ENCODE measurements around the gene FBLN2. TPM values are rescaled to one million over a fixed set of nuclear protein-coding genes. Genes with fewer than 3 reads are reported as not detected.

Gene FBLN2
- total and polyA plus RNA-seq, 2 donors, result 12.2 to 15.3 TPM

- Histone ChIP-seq H3K27me3 (ENCODE audit: control insufficient read depth in 2 of 2, insufficient read depth in 1 of 2, low read length in 1 of 2) (no peaks in the 10 kb centered on the region), H3K27ac (ENCODE audit: low read depth in 1 of 2, low read length in 1 of 2) (no peak overlapping the region), H3K9me3 (ENCODE audit: control insufficient read depth in 2 of 2, insufficient read depth in 1 of 2, low read length in 1 of 2) (no peaks in the 10 kb centered on the region), H3K36me3 (ENCODE audit: control insufficient read depth in 2 of 2, insufficient read depth in 2 of 2, low read length in 1 of 2) (no peaks in the 10 kb centered on the region), H3K4me1 (ENCODE audit: control insufficient read depth in 2 of 2, insufficient read depth in 2 of 2, low read length in 2 of 2) (peaks cover 0 to 8% of the 10 kb centered on the region in 2 donors), H3K4me3 (ENCODE audit: low read length in 2 of 2) (no peak overlapping the region)
- DNase-seq (ENCODE audit: low read depth in 6 of 9, low spot score in 9 of 9), result no peak
- WGBS, result 97% methylated on average over 8 of the region's 8 CpGs
Observed at GRCh38 chr3:13509816-13510192, 39.1 kb upstream of the FBLN2 start.

- H3K36me3 ChIP-seq (ENCODE audit: control insufficient read depth in 2 of 2, insufficient read depth in 2 of 2, low read length in 1 of 2), result no peaks in the 10 kb centered on the region
- H3K9me3 ChIP-seq (ENCODE audit: control insufficient read depth in 2 of 2, insufficient read depth in 1 of 2, low read length in 1 of 2), result no peaks in the 10 kb centered on the region
- no peak overlapping the region for H3K27ac ChIP-seq (ENCODE audit: low read depth in 1 of 2, low read length in 1 of 2)
- no peak overlapping the region for H3K4me3 ChIP-seq (ENCODE audit: low read length in 2 of 2)
- 97% methylated on average over 7 of the region's 7 CpGs for WGBS
- H3K27me3 ChIP-seq (ENCODE audit: control insufficient read depth in 2 of 2, insufficient read depth in 1 of 2, low read length in 1 of 2), result no peaks in the 10 kb centered on the region
- no peak for DNase-seq (ENCODE audit: low read depth in 6 of 9, low spot score in 9 of 9)
- H3K4me1 ChIP-seq (ENCODE audit: control insufficient read depth in 2 of 2, insufficient read depth in 2 of 2, low read length in 2 of 2), result peaks cover 0 to 7% of the 10 kb centered on the region in 2 donors
Observed at GRCh38 chr3:13512451-13512850, 36.5 kb upstream of the FBLN2 start.

GRCh38 chr3:13513051-13513912 is 35.6 kb upstream of the FBLN2 start:
- Histone ChIP-seq H3K9me3 (ENCODE audit: control insufficient read depth in 2 of 2, insufficient read depth in 1 of 2, low read length in 1 of 2) (no peaks in the 10 kb centered on the region), H3K4me3 (ENCODE audit: low read length in 2 of 2) (no peak overlapping the region), H3K36me3 (ENCODE audit: control insufficient read depth in 2 of 2, insufficient read depth in 2 of 2, low read length in 1 of 2) (no peaks in the 10 kb centered on the region), H3K4me1 (ENCODE audit: control insufficient read depth in 2 of 2, insufficient read depth in 2 of 2, low read length in 2 of 2) (no peaks in the 10 kb centered on the region), H3K27ac (ENCODE audit: low read depth in 1 of 2, low read length in 1 of 2) (no peak overlapping the region), H3K27me3 (ENCODE audit: control insufficient read depth in 2 of 2, insufficient read depth in 1 of 2, low read length in 1 of 2) (no peaks in the 10 kb centered on the region)
- no peak for DNase-seq (ENCODE audit: low read depth in 6 of 9, low spot score in 9 of 9)
- 91% methylated on average over 20 of the region's 20 CpGs for WGBS

GRCh38 chr3:13513913-13514517 is 34.9 kb upstream of the FBLN2 start:
- 91% methylated on average over 10 of the region's 10 CpGs for WGBS
- H3K4me1 ChIP-seq (ENCODE audit: control insufficient read depth in 2 of 2, insufficient read depth in 2 of 2, low read length in 2 of 2), result no peaks in the 10 kb centered on the region
- H3K27me3 ChIP-seq (ENCODE audit: control insufficient read depth in 2 of 2, insufficient read depth in 1 of 2, low read length in 1 of 2), result no peaks in the 10 kb centered on the region
- no peaks in the 10 kb centered on the region for H3K9me3 ChIP-seq (ENCODE audit: control insufficient read depth in 2 of 2, insufficient read depth in 1 of 2, low read length in 1 of 2)
- no peak overlapping the region for H3K27ac ChIP-seq (ENCODE audit: low read depth in 1 of 2, low read length in 1 of 2)
- DNase-seq (ENCODE audit: low read depth in 6 of 9, low spot score in 9 of 9), result no peak
- no peak overlapping the region for H3K4me3 ChIP-seq (ENCODE audit: low read length in 2 of 2)
- no peaks in the 10 kb centered on the region for H3K36me3 ChIP-seq (ENCODE audit: control insufficient read depth in 2 of 2, insufficient read depth in 2 of 2, low read length in 1 of 2)

- Histone ChIP-seq H3K9me3 (ENCODE audit: control insufficient read depth in 2 of 2, insufficient read depth in 1 of 2, low read length in 1 of 2) (no peaks in the 10 kb centered on the region), H3K4me1 (ENCODE audit: control insufficient read depth in 2 of 2, insufficient read depth in 2 of 2, low read length in 2 of 2) (no peaks in the 10 kb centered on the region), H3K4me3 (ENCODE audit: low read length in 2 of 2) (no peak overlapping the region), H3K27me3 (ENCODE audit: control insufficient read depth in 2 of 2, insufficient read depth in 1 of 2, low read length in 1 of 2) (no peaks in the 10 kb centered on the region), H3K36me3 (ENCODE audit: control insufficient read depth in 2 of 2, insufficient read depth in 2 of 2, low read length in 1 of 2) (no peaks in the 10 kb centered on the region), H3K27ac (ENCODE audit: low read depth in 1 of 2, low read length in 1 of 2) (no peak overlapping the region)
- WGBS, result 83% methylated on average over 6 of the region's 6 CpGs
- no peak for DNase-seq (ENCODE audit: low read depth in 6 of 9, low spot score in 9 of 9)
Observed at GRCh38 chr3:13514639-13515435, 34.1 kb upstream of the FBLN2 start.

GRCh38 chr3:13515786-13516759 is 32.9 kb upstream of the FBLN2 start:
- Histone ChIP-seq H3K4me1 (ENCODE audit: control insufficient read depth in 2 of 2, insufficient read depth in 2 of 2, low read length in 2 of 2) (no peaks in the 10 kb centered on the region), H3K9me3 (ENCODE audit: control insufficient read depth in 2 of 2, insufficient read depth in 1 of 2, low read length in 1 of 2) (no peaks in the 10 kb centered on the region), H3K36me3 (ENCODE audit: control insufficient read depth in 2 of 2, insufficient read depth in 2 of 2, low read length in 1 of 2) (no peaks in the 10 kb centered on the region), H3K27ac (ENCODE audit: low read depth in 1 of 2, low read length in 1 of 2) (no peak overlapping the region), H3K4me3 (ENCODE audit: low read length in 2 of 2) (no peak overlapping the region), H3K27me3 (ENCODE audit: control insufficient read depth in 2 of 2, insufficient read depth in 1 of 2, low read length in 1 of 2) (no peaks in the 10 kb centered on the region)
- no peak for DNase-seq (ENCODE audit: low read depth in 6 of 9, low spot score in 9 of 9)
- 96% methylated on average over 26 of the region's 26 CpGs for WGBS

- Histone ChIP-seq H3K4me1 (ENCODE audit: control insufficient read depth in 2 of 2, insufficient read depth in 2 of 2, low read length in 2 of 2) (no peaks in the 10 kb centered on the region), H3K4me3 (ENCODE audit: low read length in 2 of 2) (no peak overlapping the region)
Observed at GRCh38 chr3:13516760-13517135, 32.2 kb upstream of the FBLN2 start.

GRCh38 chr3:13517253-13517977 is 31.5 kb upstream of the FBLN2 start:
- H3K4me1 ChIP-seq (ENCODE audit: control insufficient read depth in 2 of 2, insufficient read depth in 2 of 2, low read length in 2 of 2), result no peaks in the 10 kb centered on the region
- H3K9me3 ChIP-seq (ENCODE audit: control insufficient read depth in 2 of 2, insufficient read depth in 1 of 2, low read length in 1 of 2), result peaks cover 0 to 3% of the 10 kb centered on the region in 2 donors
- no peaks in the 10 kb centered on the region for H3K27me3 ChIP-seq (ENCODE audit: control insufficient read depth in 2 of 2, insufficient read depth in 1 of 2, low read length in 1 of 2)
- no peaks in the 10 kb centered on the region for H3K36me3 ChIP-seq (ENCODE audit: control insufficient read depth in 2 of 2, insufficient read depth in 2 of 2, low read length in 1 of 2)
- no peak overlapping the region for H3K4me3 ChIP-seq (ENCODE audit: low read length in 2 of 2)
- WGBS, result 88% methylated on average over 18 of the region's 18 CpGs
- DNase-seq (ENCODE audit: low read depth in 6 of 9, low spot score in 9 of 9), result no peak
- no peak overlapping the region for H3K27ac ChIP-seq (ENCODE audit: low read depth in 1 of 2, low read length in 1 of 2)

More at GRCh38 chr3:13516760-13517135, 32.2 kb upstream of the FBLN2 start:
- WGBS, result 94% methylated on average over 9 of the region's 9 CpGs
- H3K9me3 ChIP-seq (ENCODE audit: control insufficient read depth in 2 of 2, insufficient read depth in 1 of 2, low read length in 1 of 2), result no peaks in the 10 kb centered on the region
- no peak for DNase-seq (ENCODE audit: low read depth in 6 of 9, low spot score in 9 of 9)
- H3K27me3 ChIP-seq (ENCODE audit: control insufficient read depth in 2 of 2, insufficient read depth in 1 of 2, low read length in 1 of 2), result no peaks in the 10 kb centered on the region
- H3K36me3 ChIP-seq (ENCODE audit: control insufficient read depth in 2 of 2, insufficient read depth in 2 of 2, low read length in 1 of 2), result no peaks in the 10 kb centered on the region
- H3K27ac ChIP-seq (ENCODE audit: low read depth in 1 of 2, low read length in 1 of 2), result no peak overlapping the region
